OCI-LY3 (cell line): ENCODE data around the gene NOC3L.

Experiments
- H2AFZ ChIP-seq: fragments of 200-600, 300-600 bp; shearing (Covaris generic); 2 replicates; pipeline ENCODE4 v1.6.0; 2014; ENCODE audit warnings: antibody characterized with exemption, low read depth, low read length
- H3K27ac ChIP-seq: fragments of 200-600, 300-600 bp; sonication (generic); 2 replicates; pipeline ENCODE4 v1.5.1; 2014; ENCODE audit warnings: mild to moderate bottlenecking, low read length, moderate library complexity, mixed read lengths
- H3K27me3 ChIP-seq: fragments of 200-600, 300-600 bp; sonication (generic); 2 replicates; pipeline ENCODE4 v1.6.1; 2014; ENCODE audit warnings: low read depth, low read length, mixed read lengths
- H3K36me3 ChIP-seq: fragments of 200-600, 300-600 bp; sonication (generic); replicated peaks from 2 replicates; pipeline ENCODE3; 2014; ENCODE audit warnings: low read depth, low read length, mixed read lengths
- H3K4me1 ChIP-seq: fragments of 300-600, 200-600 bp; sonication (generic); 2 replicates; pipeline ENCODE4 v1.6.1; 2014; ENCODE audit warnings: low read length, mixed read lengths
- H3K4me2 ChIP-seq: fragments of 200-600, 300-600 bp; sonication (generic); 2 replicates; pipeline ENCODE4 v1.6.1; 2014; ENCODE audit warnings: low read length, mixed read lengths
- H3K4me3 ChIP-seq: fragments of 300-600, 200-600 bp; sonication (generic); 2 replicates; pipeline ENCODE4 v1.5.1; 2014; ENCODE audit warnings: antibody characterized with exemption, mild to moderate bottlenecking, low read length, moderate library complexity
- H3K79me2 ChIP-seq: fragments of 300-600, 200-600 bp; shearing (Covaris generic); 2 replicates; pipeline ENCODE4 v1.6.1; 2014; ENCODE audit warnings: mild to moderate bottlenecking, low read length, mixed read lengths
- H3K9ac ChIP-seq: fragments of 300-600, 200-600 bp; shearing (Covaris generic); 2 replicates; pipeline ENCODE4 v1.6.0; 2014; ENCODE audit warnings: mild to moderate bottlenecking, low read length, moderate library complexity
- H3K9me3 ChIP-seq: fragments of 200-600, 300-600 bp; shearing (Covaris generic); 2 replicates; pipeline ENCODE4 v1.6.1; 2014; ENCODE audit warnings: low read length, mixed read lengths; ENCODE audit not compliant: insufficient read depth
- H4K20me1 ChIP-seq: fragments of 200-600, 300-600 bp; sonication (generic); 2 replicates; pipeline ENCODE4 v1.6.1; 2016; ENCODE audit warnings: low read length, mixed read lengths; ENCODE audit not compliant: insufficient read depth
- EZH2phosphoT487 ChIP-seq: fragments of 200-600 bp; shearing (Covaris generic); IDR thresholded peaks from 2 replicates; pipeline ENCODE4 v1.6.1; 2018; ENCODE audit warnings: antibody characterized with exemption, mixed run types, low read depth
- TF ChIP-seq, protein P1 (sequence below): fragments of 200-600, 300-600 bp; sonication (generic); IDR thresholded peaks from 2 replicates; pipeline ENCODE4 v1.5.1; 2014; ENCODE audit warnings: antibody characterized with exemption, low read length, low read depth

Gene NOC3L

DNA sequence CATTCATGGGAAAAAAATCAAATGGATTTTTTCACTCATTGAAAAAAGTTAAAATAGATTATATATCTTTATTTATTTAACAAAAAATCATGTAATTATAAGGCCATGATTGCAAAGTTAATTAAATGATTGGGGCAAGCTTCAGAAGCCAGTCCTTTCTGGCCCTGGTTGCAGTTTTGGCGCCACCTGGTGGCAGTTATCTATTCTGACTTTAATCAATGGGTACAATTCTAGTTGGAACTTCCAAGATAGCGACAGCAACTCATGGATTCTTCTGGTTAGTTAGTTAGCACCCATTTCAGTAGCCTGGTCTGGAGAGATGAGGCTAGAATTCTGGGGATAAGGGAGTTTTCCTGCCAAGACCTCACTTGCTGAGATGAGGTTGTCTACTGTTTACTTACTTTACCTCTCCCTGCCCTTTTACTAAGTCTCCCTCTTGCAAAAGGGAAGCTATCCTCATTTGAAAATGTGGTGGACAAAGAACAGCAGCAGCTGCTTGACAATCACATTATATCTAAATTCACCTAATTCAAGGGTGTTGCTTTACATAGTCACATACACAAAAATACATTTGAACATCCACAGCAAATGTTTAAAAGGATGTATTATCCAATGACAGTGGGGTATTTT, 42.3 kb downstream of the NOC3L start:
- Histone ChIP-seq H3K4me3 (no peak overlapping the region), H3K27ac (no peak overlapping the region), H3K4me2 (no peak overlapping the region), H2AFZ (no peak overlapping the region), H4K20me1 (no peaks in the 10 kb centered on the region), H3K27me3 (no peaks in the 10 kb centered on the region), H3K79me2 (no peaks in the 10 kb centered on the region), H3K9me3 (no peaks in the 10 kb centered on the region), H3K4me1 (no peaks in the 10 kb centered on the region), H3K9ac (no peak overlapping the region), H3K36me3 (peaks cover 8% of the 10 kb centered on the region)
- no peak for TF ChIP-seq EZH2phosphoT487
- TF ChIP-seq, protein P1, sequence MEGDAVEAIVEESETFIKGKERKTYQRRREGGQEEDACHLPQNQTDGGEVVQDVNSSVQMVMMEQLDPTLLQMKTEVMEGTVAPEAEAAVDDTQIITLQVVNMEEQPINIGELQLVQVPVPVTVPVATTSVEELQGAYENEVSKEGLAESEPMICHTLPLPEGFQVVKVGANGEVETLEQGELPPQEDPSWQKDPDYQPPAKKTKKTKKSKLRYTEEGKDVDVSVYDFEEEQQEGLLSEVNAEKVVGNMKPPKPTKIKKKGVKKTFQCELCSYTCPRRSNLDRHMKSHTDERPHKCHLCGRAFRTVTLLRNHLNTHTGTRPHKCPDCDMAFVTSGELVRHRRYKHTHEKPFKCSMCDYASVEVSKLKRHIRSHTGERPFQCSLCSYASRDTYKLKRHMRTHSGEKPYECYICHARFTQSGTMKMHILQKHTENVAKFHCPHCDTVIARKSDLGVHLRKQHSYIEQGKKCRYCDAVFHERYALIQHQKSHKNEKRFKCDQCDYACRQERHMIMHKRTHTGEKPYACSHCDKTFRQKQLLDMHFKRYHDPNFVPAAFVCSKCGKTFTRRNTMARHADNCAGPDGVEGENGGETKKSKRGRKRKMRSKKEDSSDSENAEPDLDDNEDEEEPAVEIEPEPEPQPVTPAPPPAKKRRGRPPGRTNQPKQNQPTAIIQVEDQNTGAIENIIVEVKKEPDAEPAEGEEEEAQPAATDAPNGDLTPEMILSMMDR = peak; percentile 64

DNA sequence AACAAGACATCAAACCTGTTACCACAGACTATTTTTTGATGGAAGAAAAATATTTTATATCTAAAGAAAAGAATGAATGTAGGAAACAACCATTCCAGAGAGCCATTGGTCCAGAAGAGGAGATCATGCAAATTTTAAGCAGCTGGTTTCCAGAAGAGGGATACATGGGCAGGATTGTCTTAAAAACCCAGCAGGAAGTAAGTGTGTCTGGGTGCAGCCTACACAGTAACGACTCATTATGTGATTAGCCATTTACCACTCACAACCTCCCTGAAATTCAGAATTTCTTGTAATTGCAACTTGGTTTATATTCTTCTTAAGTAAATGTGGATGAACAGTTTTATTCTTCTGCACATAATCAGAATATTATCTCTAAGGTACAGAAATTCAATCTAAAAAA, 46.2 kb downstream of the NOC3L start:
- H3K79me2 ChIP-seq = no peaks in the 10 kb centered on the region
- no peak overlapping the region for H3K4me2 ChIP-seq
- no peaks in the 10 kb centered on the region for H3K9me3 ChIP-seq
- no peaks in the 10 kb centered on the region for H3K36me3 ChIP-seq
- H2AFZ ChIP-seq = no peak overlapping the region
- no peaks in the 10 kb centered on the region for H4K20me1 ChIP-seq
- TF ChIP-seq, protein P1 = no peak
- no peak for TF ChIP-seq EZH2phosphoT487
- no peaks in the 10 kb centered on the region for H3K27me3 ChIP-seq
- H3K4me3 ChIP-seq = no peak overlapping the region
- H3K27ac ChIP-seq = no peak overlapping the region
- H3K9ac ChIP-seq = no peak overlapping the region
- H3K4me1 ChIP-seq = no peaks in the 10 kb centered on the region

DNA sequence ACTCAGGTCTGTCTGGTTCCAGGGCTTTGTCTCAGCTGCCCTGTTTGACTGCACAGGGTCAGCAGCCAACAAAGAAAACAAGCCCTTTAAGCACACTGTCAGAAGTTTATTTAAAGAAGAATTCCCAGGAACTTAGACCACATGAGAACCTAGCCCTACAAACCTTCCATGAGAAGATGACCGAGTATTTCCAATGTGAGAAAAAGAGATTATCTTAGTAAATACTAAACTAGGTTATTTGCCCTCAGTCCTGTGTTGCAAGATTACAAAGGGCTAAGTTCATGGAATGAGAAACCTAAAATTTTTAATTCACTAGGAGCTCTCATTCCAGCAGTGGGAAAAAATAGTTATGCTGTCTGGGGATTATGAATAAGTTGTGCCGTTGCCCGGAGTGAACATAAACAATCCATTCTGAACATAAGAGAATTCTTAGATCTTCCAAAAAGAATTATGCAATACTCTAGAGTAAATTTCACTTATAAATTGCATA, 46.7 kb downstream of the NOC3L start:
- H3K4me3 ChIP-seq = no peak overlapping the region
- no peak overlapping the region for H3K27ac ChIP-seq
- no peaks in the 10 kb centered on the region for H3K4me1 ChIP-seq
- no peaks in the 10 kb centered on the region for H3K27me3 ChIP-seq
- no peak overlapping the region for H3K9ac ChIP-seq
- H2AFZ ChIP-seq = no peak overlapping the region
- no peaks in the 10 kb centered on the region for H3K79me2 ChIP-seq
- H3K4me2 ChIP-seq = no peak overlapping the region
- no peaks in the 10 kb centered on the region for H3K36me3 ChIP-seq
- no peak for TF ChIP-seq EZH2phosphoT487
- TF ChIP-seq, protein P1 = no peak
- H4K20me1 ChIP-seq = no peaks in the 10 kb centered on the region
- no peaks in the 10 kb centered on the region for H3K9me3 ChIP-seq

DNA sequence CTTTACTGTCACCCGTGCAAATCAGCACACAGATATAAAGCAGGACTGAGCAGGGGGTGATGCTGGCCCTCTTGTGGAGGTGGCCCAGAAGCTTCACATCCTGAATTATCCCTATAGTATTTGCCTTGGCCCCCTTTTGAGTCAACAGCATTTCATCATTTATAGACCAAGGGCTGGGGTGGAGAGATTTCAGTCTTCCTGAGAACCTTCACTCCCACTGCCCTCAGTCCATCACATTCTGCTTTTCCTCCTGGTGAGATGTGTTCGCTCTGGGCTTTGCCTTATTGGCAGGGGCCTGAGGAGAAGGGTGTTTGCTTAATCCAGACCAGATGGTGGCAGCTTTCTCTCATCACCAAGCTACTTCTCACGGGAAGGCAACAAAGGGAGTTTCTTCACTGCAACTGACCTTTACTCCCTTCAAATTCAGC, 47.7 kb downstream of the NOC3L start:
- H3K9ac ChIP-seq = no peak overlapping the region
- TF ChIP-seq EZH2phosphoT487 = no peak
- TF ChIP-seq, protein P1 = no peak

More for the DNA sequence above, 47.7 kb downstream of the NOC3L start:
- Histone ChIP-seq H2AFZ (no peak overlapping the region), H3K79me2 (no peaks in the 10 kb centered on the region), H4K20me1 (no peaks in the 10 kb centered on the region), H3K4me1 (no peaks in the 10 kb centered on the region), H3K4me2 (no peak overlapping the region), H3K36me3 (no peaks in the 10 kb centered on the region), H3K4me3 (no peak overlapping the region), H3K9me3 (no peaks in the 10 kb centered on the region), H3K27ac (no peak overlapping the region), H3K27me3 (no peaks in the 10 kb centered on the region)
